ENCODE measurements around the gene PDLIM7.
A peak's percentile ranks its signal among the peaks of the same experiment; 100 is the strongest.

The PDLIM7 gene

DNA sequence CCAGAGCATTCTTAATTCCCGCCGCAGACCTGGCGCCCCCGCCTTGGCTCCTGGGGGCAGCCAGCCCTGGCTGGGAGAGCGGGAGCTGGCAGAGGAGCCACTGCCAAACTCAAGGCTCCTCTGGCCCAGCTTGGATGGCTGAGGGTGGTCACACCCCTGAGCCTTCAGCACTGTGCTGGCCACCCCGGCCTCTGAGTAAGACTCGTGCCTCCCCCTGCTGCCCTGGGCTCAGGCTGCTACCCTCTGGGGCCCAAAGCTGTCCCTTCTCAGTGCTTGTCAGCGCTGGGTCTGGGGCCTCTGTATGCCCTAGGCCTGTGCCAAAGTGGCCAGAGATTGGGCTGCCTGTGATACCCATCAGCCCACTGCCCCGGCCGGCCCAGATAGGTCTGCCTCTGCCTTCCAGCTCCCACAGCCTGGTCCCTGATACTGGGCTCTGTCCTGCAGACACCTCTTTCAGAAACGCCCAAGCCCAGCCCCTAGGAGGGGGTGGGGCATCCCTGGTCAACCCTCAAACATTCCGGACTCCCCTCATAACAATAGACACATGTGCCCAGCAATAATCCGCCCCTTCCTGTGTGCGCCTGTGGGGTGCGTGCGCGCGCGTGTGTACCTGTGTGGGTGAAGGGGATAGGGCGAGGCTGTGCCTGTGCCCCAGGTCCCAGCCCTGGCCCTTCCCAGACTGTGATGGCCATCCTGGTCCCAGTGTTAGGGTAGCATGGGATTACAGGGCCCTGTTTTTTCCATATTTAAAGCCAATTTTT is 55.2 kb downstream of the PDLIM7 start:
- Mint-ChIP-seq H3K4me3 (no peak overlapping the region), H3K36me3 (ENCODE audit: insufficient read depth) (peaks cover 37% of the 10 kb centered on the region), H3K4me1 (peaks cover 57% of the 10 kb centered on the region), H3K27ac (ENCODE audit: low read depth) (peak overlapping the region; percentile 68), H3K9me3 (no peaks in the 10 kb centered on the region), H3K27me3 (no peaks in the 10 kb centered on the region)
- DNase-seq (ENCODE audit: low spot score in 2 of 2): no peak
- ATAC-seq (replicated peaks; ENCODE audit: extremely low read depth, poor library complexity, severe bottlenecking): no peak

DNA sequence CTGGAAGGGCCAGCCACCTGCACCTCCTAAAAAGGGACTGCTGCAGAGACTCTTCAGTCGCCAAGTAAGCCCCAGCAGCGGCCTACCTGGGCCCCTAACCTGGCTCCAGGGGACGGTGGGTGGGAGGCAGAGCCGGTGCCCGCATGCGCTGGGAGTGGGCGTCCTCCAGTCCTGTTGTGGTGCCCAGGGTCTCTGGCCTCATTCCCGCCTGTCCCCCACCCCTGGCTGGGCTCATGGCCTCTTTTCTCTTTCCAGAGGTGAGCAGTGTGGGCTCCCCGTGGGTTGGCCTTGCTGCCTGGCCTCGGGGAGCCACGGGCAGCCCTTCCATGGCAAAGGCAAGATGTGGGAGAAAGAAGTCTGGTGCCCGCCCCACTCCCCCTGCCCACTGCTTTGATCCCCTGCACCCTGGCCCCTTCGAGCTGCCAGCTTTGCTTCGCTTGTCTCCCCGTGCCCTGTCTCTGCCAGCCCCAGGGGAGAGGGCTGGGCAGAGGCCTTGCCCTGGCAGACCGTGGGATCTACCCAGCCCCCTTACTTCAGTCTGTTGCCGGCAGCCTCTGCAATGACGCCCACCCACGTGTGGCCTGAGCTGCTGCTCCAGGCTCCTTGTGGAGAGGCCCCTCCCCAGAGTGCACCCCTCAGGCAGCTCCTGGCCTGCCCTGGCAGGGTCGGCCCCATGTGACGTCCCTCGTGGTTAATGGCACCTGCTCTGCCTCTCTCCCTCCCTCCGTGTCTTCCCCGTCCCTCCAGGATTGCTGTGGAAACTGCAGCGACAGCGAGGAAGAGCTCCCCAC is 56.2 kb downstream of the PDLIM7 start:
- Mint-ChIP-seq H3K4me1 (peaks cover 64% of the 10 kb centered on the region), H3K9me3 (no peaks in the 10 kb centered on the region), H3K27ac (ENCODE audit: low read depth) (peak overlapping the region; percentile 68), H3K4me3 (no peak overlapping the region), H3K36me3 (ENCODE audit: insufficient read depth) (peaks cover 45% of the 10 kb centered on the region), H3K27me3 (no peaks in the 10 kb centered on the region)
- no peak for DNase-seq (ENCODE audit: low spot score in 2 of 2)
- no peak for ATAC-seq (replicated peaks; ENCODE audit: extremely low read depth, poor library complexity, severe bottlenecking)

DNA sequence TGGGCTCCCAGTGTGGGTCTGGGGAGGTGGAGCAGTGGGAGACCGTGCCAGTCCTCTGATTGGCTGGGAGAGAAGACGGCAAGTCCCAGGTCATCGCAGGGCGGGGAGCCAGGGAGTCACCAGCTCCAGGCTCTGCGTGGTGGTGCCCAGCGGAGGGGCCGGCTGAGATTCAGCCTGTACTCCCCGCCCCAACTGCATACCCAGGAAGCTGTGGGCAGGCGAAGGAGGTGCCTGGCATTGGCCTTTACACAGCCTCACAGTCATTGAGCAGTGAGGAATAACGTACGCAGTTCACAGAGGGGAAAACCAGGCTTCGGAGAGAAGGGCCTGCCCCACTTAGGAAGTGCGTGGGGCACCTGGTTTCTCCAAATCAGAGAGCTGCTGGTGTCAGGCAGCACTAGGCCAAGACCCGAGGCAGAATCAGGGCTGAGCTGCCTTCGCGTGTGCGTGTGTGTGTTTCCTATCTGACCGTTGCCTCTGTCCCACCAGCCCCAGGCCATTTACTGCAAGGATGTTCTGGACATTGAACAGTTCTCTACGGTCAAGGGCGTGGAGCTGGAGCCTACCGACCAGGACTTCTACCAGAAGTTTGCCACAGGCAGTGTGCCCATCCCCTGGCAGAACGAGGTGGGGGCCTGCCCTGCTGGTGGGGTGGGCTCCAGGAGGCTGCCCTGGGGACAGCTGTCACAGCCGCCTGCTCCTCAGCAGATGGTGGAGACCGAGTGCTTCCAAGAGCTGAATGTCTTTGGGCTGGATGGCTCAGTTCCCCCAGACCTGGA is 57.0 kb downstream of the PDLIM7 start:
- no peak for DNase-seq (ENCODE audit: low spot score in 2 of 2)
- Mint-ChIP-seq H3K4me3 (peak overlapping the region; percentile 20), H3K36me3 (ENCODE audit: insufficient read depth) (peaks cover 50% of the 10 kb centered on the region), H3K27me3 (no peaks in the 10 kb centered on the region), H3K9me3 (no peaks in the 10 kb centered on the region), H3K27ac (ENCODE audit: low read depth) (peak overlapping the region; percentile 84), H3K4me1 (peaks cover 56% of the 10 kb centered on the region)
- ATAC-seq (replicated peaks; ENCODE audit: extremely low read depth, poor library complexity, severe bottlenecking): peak; percentile 64

DNA sequence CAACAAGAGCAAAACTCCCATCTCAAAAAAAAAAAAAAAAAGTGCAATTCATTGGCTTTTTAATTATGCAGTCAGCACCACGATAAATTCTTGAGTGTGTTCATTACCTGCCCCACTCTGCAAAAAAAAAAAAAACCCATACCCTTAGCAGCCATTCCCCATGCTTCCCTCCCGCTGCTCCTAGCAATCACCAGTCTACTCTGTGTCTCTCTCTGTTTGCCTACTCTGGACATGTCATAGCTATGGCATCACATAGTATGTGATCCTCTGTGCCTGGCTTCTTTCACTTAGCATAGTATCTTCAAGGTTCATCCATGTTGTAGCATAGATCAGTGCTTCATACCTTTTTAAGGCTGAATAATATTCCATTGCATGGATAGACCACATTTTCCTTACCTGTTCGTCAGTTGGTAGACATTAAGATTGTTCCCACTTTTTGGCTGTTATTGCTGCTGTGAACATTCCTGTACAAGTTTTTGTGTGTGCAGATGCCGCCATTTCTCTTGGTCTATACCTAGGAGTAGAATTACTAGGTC is 57.8 kb downstream of the PDLIM7 start:
- Mint-ChIP-seq H3K4me3 (no peak overlapping the region), H3K27ac (ENCODE audit: low read depth) (peak overlapping the region; percentile 84), H3K4me1 (peaks cover 48% of the 10 kb centered on the region), H3K27me3 (no peaks in the 10 kb centered on the region), H3K36me3 (ENCODE audit: insufficient read depth) (peaks cover 56% of the 10 kb centered on the region), H3K9me3 (no peaks in the 10 kb centered on the region)
- ATAC-seq (replicated peaks; ENCODE audit: extremely low read depth, poor library complexity, severe bottlenecking) (no peak), DNase-seq (ENCODE audit: low spot score in 2 of 2) (no peak)

DNA sequence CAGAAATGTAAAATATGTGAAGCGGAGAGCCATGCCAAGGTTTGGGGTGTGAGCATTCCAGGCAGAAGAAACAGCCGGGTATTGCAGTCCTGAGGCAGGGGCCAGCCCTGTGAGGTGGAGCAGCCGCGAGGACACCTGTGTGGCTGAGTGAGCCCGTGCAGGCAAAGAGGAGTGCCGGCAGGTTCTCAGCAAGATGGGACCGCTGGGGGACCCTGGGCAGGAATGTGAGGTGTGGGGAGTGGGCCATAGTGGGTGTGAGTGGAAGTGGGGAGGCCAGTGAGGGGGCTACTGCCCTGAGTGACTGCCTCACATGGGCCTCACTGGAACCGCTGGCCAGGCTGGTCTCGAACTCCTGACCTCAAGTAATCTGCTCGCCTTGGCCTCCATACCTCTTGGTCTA is 58.9 kb downstream of the PDLIM7 start:
- Mint-ChIP-seq H3K27me3 (no peaks in the 10 kb centered on the region), H3K36me3 (ENCODE audit: insufficient read depth) (peaks cover 65% of the 10 kb centered on the region), H3K27ac (ENCODE audit: low read depth) (peak overlapping the region; percentile 16), H3K9me3 (no peaks in the 10 kb centered on the region), H3K4me1 (peaks cover 45% of the 10 kb centered on the region), H3K4me3 (no peak overlapping the region)
- ATAC-seq (replicated peaks; ENCODE audit: extremely low read depth, poor library complexity, severe bottlenecking) (no peak), DNase-seq (ENCODE audit: low spot score in 2 of 2) (no peak)

DNA sequence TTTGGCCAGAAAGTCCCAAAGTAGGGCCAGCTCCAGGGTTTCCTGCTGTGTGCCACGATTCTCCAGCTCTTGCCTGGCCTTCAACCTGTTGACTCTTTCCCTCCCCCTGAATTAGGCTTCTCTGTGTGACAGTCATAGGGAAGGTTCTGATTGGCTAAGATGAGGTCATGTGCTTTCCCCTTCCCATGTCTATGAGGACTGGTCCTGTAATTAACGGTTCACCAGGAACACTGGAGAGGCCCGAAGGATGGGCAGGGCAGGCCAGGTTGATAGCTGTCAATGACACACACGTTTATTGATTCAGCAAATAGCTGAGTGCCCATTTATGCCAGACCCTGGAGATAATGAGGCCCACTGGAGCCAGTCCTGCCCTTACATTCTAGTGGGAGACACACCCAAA is 59.8 kb downstream of the PDLIM7 start:
- ATAC-seq (replicated peaks; ENCODE audit: extremely low read depth, poor library complexity, severe bottlenecking) (no peak), DNase-seq (ENCODE audit: low spot score in 2 of 2) (no peak)
- peaks cover 70% of the 10 kb centered on the region for H3K36me3 Mint-ChIP-seq (ENCODE audit: insufficient read depth)
- no peaks in the 10 kb centered on the region for H3K9me3 Mint-ChIP-seq
- no peak overlapping the region for H3K4me3 Mint-ChIP-seq
- no peaks in the 10 kb centered on the region for H3K27me3 Mint-ChIP-seq
- peaks cover 43% of the 10 kb centered on the region for H3K4me1 Mint-ChIP-seq
- peak overlapping the region; percentile 16 for H3K27ac Mint-ChIP-seq (ENCODE audit: low read depth)

DNA sequence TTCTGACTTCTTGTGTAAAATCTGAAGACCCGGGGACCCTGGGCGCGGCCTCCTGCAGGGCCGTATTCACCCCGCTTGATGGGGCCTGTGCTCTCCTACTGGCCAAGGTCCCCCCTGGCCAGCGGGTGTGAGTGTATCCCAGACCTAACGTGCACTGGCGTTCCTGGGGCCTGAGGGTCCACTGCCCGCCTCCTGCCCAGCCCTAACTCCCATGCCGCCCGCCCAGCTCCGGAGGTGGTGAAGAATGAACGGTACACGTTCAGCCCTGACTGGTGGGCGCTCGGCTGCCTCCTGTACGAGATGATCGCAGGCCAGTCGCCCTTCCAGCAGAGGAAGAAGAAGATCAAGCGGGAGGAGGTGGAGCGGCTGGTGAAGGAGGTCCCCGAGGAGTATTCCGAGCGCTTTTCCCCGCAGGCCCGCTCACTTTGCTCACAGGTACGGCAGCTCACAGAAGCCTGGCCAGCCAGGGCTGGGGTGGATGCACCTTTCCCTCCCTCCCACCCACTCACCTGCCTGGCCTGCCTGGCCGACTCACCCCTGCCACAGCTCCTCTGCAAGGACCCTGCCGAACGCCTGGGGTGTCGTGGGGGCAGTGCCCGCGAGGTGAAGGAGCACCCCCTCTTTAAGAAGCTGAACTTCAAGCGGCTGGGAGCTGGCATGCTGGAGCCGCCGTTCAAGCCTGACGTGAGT is 61.4 kb downstream of the PDLIM7 start:
- no peak for DNase-seq (ENCODE audit: low spot score in 2 of 2)
- H3K27ac Mint-ChIP-seq (ENCODE audit: low read depth): peak overlapping the region; percentile 73

DNA sequence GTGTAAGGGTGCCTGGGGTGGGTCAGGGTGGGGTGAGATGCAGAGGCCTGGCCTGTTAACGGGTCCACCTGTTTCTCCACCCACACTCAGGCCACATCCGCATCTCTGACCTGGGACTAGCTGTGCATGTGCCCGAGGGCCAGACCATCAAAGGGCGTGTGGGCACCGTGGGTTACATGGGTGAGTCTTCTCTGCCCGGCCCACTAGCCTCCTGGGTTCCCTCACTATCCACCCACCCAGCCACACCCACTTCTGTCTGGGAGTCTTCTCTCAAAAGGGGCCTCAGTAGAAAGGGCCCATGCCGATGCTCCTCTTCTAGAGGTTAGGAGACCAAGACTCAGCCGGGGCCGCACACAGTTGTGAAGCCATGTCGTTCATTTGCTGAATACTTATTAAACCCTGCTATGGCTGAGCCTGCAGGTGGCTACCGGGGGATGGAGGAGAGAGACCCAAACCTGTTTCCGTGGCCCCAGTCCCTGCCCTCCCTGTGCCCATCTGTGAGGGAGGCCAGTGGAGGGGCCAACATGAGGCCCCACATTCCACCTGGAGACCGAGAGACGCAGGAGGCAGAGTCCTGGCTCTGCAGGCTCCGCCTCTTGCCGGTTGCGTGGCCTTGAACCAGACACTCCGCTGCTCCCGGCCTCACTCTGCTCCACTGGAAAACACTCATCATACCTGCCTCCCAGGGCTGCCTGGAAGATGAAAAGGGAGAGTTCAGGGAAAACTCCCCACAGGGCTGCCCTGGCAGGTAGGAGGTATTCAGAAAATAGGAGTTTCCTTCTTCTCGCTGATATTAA is 62.3 kb downstream of the PDLIM7 start:
- Mint-ChIP-seq H3K27ac (ENCODE audit: low read depth) (no peak overlapping the region), H3K4me1 (peaks cover 55% of the 10 kb centered on the region), H3K9me3 (no peaks in the 10 kb centered on the region), H3K4me3 (peak overlapping the region; percentile 80), H3K27me3 (no peaks in the 10 kb centered on the region), H3K36me3 (ENCODE audit: insufficient read depth) (peaks cover 82% of the 10 kb centered on the region)
- ATAC-seq (replicated peaks; ENCODE audit: extremely low read depth, poor library complexity, severe bottlenecking) (no peak), DNase-seq (ENCODE audit: low spot score in 2 of 2) (no peak)

More for the DNA sequence above, 61.4 kb downstream of the PDLIM7 start:
- Mint-ChIP-seq H3K4me3 (no peak overlapping the region), H3K27me3 (no peaks in the 10 kb centered on the region), H3K9me3 (no peaks in the 10 kb centered on the region), H3K4me1 (peaks cover 51% of the 10 kb centered on the region), H3K36me3 (ENCODE audit: insufficient read depth) (peaks cover 76% of the 10 kb centered on the region)
- ATAC-seq (replicated peaks; ENCODE audit: extremely low read depth, poor library complexity, severe bottlenecking): no peak

DNA sequence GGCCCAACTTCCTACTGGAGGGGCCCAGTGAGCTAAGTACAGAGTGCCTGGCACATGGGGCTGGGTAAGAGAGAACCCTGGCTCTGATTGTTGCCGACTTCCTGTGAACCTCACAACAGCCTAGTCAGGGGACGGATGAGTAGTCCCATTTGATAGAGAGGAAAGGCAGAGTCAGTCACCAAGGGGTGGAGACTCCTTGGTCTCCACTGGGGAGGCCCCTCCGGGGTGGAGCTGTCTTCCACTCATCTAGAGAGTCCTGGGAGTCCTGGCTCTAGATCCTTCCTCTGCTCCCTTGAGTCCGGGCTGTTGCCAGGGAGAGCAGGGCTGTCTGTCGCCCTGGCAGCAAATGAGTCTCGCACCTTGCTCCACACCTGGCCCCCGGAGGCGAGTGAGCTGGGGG is 63.0 kb downstream of the PDLIM7 start:
- H3K4me3 Mint-ChIP-seq: peak overlapping the region; percentile 80
- no peaks in the 10 kb centered on the region for H3K27me3 Mint-ChIP-seq
- no peaks in the 10 kb centered on the region for H3K9me3 Mint-ChIP-seq
- H3K27ac Mint-ChIP-seq (ENCODE audit: low read depth): peak overlapping the region; percentile 16
- ATAC-seq (replicated peaks; ENCODE audit: extremely low read depth, poor library complexity, severe bottlenecking): peak; percentile 26
- DNase-seq (ENCODE audit: low spot score in 2 of 2): no peak
- H3K4me1 Mint-ChIP-seq: peaks cover 55% of the 10 kb centered on the region
- H3K36me3 Mint-ChIP-seq (ENCODE audit: insufficient read depth): peaks cover 86% of the 10 kb centered on the region

DNA sequence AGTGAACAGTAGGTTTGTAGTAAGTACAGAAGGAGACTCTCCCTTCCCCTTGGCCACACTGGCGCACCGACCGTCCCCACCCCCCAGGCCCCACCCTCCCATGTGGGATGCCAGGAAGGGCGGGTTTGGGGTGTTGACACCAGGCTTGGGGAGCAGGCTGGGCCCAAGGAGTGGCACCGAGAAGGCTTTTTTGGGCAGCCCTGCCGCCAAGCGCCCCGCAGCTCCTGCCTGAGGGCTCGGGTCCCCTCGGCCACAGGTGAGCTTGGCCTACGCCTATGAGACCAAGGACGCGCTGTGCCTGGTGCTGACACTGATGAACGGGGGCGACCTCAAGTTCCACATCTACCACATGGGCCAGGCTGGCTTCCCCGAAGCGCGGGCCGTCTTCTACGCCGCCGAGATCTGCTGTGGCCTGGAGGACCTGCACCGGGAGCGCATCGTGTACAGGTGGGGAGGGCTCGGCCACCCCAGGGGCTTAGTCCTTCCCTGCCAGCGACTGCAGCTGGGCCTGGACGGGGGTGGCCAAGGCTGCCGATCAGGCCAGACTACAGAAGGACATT is 63.7 kb downstream of the PDLIM7 start:
- ATAC-seq (replicated peaks; ENCODE audit: extremely low read depth, poor library complexity, severe bottlenecking): no peak
- Mint-ChIP-seq H3K4me3 (peak overlapping the region; percentile 80), H3K27me3 (no peaks in the 10 kb centered on the region), H3K27ac (ENCODE audit: low read depth) (peak overlapping the region; percentile 51), H3K4me1 (peaks cover 60% of the 10 kb centered on the region), H3K9me3 (no peaks in the 10 kb centered on the region), H3K36me3 (ENCODE audit: insufficient read depth) (peaks cover 87% of the 10 kb centered on the region)
- DNase-seq (ENCODE audit: low spot score in 2 of 2): no peak

All from central memory CD8-positive, alpha-beta T cell (primary cell).